HepG2 (cell line): ENCODE data around the gene CPNE5. TPM values are rescaled to one million over a fixed set of nuclear protein-coding genes. Genes with fewer than 3 reads are reported as not detected.

Source experiments
- BRCA1 ChIP-seq: sonication (generic); formaldehyde crosslinking; IDR thresholded peaks from 2 replicates; pipeline ENCODE4 v1.4.0; 2020; ENCODE audit warnings: missing genetic modification reagents
- GLI4 ChIP-seq: sonication (generic); formaldehyde crosslinking; IDR thresholded peaks from 2 replicates; pipeline ENCODE4 v1.5.1; 2020; ENCODE audit warnings: missing genetic modification reagents, mild to moderate bottlenecking, moderate library complexity, borderline replicate concordance
- HIC2 ChIP-seq: sonication (generic); formaldehyde crosslinking; IDR thresholded peaks from 2 replicates; pipeline ENCODE4 v1.9.0; 2022; ENCODE audit warnings: low read depth, missing genetic modification reagents
- HNRNPL ChIP-seq: fragments of 200-400 bp; formaldehyde crosslinking; IDR thresholded peaks from 2 replicates; pipeline ENCODE4 v1.6.1; 2017; ENCODE audit warnings: mild to moderate bottlenecking, low read depth, low read length
- KDM3A ChIP-seq: IDR thresholded peaks from 2 replicates; pipeline ENCODE4 v1.6.1; 2018; ENCODE audit warnings: low read depth, missing compliant biosample characterization
- KDM5B ChIP-seq: sonication (generic); formaldehyde crosslinking; IDR thresholded peaks from 2 replicates; pipeline ENCODE4 v1.4.0; 2020; ENCODE audit warnings: missing genetic modification reagents, mild to moderate bottlenecking, borderline replicate concordance
- MIER3 ChIP-seq: IDR thresholded peaks from 2 replicates; pipeline ENCODE4 v1.6.1; 2016; ENCODE audit warnings: missing compliant biosample characterization, borderline replicate concordance
- ZNF224 ChIP-seq: sonication (generic); formaldehyde crosslinking; IDR thresholded peaks from 2 replicates; pipeline ENCODE4 v1.5.0; 2020; ENCODE audit warnings: mild to moderate bottlenecking, missing genetic modification reagents
- ZNF263 ChIP-seq: sonication (generic); formaldehyde crosslinking; IDR thresholded peaks from 2 replicates; pipeline ENCODE4 v1.4.0; 2020; ENCODE audit warnings: missing genetic modification reagents
- ZNF567 ChIP-seq: sonication (generic); formaldehyde crosslinking; IDR thresholded peaks from 2 replicates; pipeline ENCODE4 v1.8.1; 2023; ENCODE audit warnings: mild to moderate bottlenecking, missing genetic modification reagents, borderline replicate concordance
- ZNF709 ChIP-seq: sonication (generic); formaldehyde crosslinking; IDR thresholded peaks from 2 replicates; pipeline ENCODE4 v1.5.0; 2020; ENCODE audit warnings: mild to moderate bottlenecking, missing genetic modification reagents
- polyA plus RNA-seq, 8 experiments: library from polyadenylated mRNA; depleted of rRNA in 3 of 8; stranded (reverse) in 7 of 8; unstranded in 1 of 8; fragments of >200 nt; fragmentation: Illumina TruSeq in 4 of 8; extraction: Trizol in 4 of 8; gene quantifications; 2 replicates each; pipeline versions ENCODE4 v1.2.1 to v1.2.3, GENCODE V29; 2011 to 2016; ENCODE audit warnings: low read depth in 4 of 8, missing spikeins in 1 of 8, mixed read lengths in 1 of 8; ENCODE audit not compliant: insufficient read depth in 1 of 8
- total RNA-seq, 5 experiments: library from RNA; depleted of rRNA; stranded (reverse); fragments of >200 nt; fragmentation: Illumina TruSeq; extraction: Trizol; gene quantifications; 2 replicates each; pipeline ENCODE4 v1.2.3, GENCODE V29; 2016; ENCODE audit warnings: low read depth in 1 of 5
- TF ChIP-seq, protein P1 (sequence below): sonication (generic); formaldehyde crosslinking; IDR thresholded peaks from 2 replicates; pipeline ENCODE4 v1.9.0; 2021; ENCODE audit warnings: missing genetic modification reagents, borderline replicate concordance
- TF ChIP-seq, protein P2 (sequence below): IDR thresholded peaks from 2 replicates; pipeline ENCODE4 v1.6.1; 2018; ENCODE audit warnings: missing genetic modification reagents
- TF ChIP-seq, protein P3 (sequence below): IDR thresholded peaks from 2 replicates; pipeline ENCODE4 v1.6.1; 2016; ENCODE audit warnings: low read depth, borderline replicate concordance
- TF ChIP-seq, protein P4 (sequence below): sonication (generic); formaldehyde crosslinking; IDR thresholded peaks from 2 replicates; pipeline ENCODE4; 2020; ENCODE audit warnings: missing genetic modification reagents, mild to moderate bottlenecking, borderline replicate concordance

The CPNE5 gene
- total and polyA plus RNA-seq, 2 of the 13 experiments (the other 11 are each of a cell fraction or from before 2014, with no cell fraction given): 0.16 TPM; not detected in 1

DNA sequence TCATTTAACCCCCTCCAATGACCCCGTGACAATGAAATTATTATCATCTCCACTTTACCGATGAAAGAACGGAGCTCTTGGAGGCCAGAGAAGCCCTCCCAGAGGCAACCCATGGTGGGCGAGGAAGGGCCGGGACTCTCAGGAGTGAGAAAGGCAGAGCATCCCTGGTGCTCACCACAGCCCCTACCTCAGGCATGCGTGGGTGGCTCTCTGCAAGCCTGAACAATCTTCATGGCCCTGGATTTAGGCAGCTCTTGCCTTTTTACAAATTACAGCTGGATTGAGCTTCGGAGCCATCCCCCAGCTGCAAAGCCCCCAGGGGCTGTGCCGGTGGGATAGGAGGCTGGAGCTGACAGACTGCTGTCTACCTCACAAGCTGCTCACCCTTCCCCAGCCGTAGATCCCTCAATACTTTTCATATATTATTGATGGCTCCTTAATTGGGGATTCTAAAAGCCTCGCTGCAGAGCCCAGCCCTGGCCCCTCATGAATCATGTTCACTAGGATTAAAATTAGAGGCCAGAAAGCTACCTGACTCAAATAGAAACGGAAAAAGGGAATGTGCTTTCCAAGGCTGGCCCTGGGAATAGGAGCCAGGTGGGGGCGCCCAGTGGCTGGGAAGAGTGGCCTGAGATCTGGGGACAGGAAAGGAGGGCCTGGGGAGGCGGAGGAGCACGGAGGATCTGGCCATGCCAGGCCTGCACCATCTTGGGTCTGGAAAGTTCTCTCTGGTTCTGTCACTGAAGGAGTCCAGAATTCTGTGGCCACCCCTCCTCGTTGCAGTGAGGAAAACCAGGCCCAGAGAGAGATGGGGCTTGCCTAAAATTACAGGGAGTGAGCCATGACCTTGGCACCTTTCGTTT, 29.1 kb downstream of the CPNE5 start (continued):
- TF ChIP-seq HNRNPL (no peak), ZNF567 (CRISPR knock-in tag) (peak; percentile 76; the same call in 1 of the 2 replicates), ZNF224 (CRISPR knock-in tag) (peak; percentile 51; the same call in 1 of the 2 replicates), ZNF709 (CRISPR knock-in tag) (no peak), MIER3 (CRISPR knock-in tag) (peak; percentile 40; the same call in 1 of the 2 replicates), ZNF263 (CRISPR knock-in tag) (peak; percentile 95), BRCA1 (no peak), KDM3A (0 out of 2 replicates have a peak, but pooled peaks have one; percentile 32), HIC2 (0 out of 2 replicates have a peak, but pooled peaks have one; percentile 36), GLI4 (no peak), KDM5B (CRISPR knock-in tag) (peak; percentile 66; the same call in 1 of the 2 replicates)
- TF ChIP-seq, protein P1, sequence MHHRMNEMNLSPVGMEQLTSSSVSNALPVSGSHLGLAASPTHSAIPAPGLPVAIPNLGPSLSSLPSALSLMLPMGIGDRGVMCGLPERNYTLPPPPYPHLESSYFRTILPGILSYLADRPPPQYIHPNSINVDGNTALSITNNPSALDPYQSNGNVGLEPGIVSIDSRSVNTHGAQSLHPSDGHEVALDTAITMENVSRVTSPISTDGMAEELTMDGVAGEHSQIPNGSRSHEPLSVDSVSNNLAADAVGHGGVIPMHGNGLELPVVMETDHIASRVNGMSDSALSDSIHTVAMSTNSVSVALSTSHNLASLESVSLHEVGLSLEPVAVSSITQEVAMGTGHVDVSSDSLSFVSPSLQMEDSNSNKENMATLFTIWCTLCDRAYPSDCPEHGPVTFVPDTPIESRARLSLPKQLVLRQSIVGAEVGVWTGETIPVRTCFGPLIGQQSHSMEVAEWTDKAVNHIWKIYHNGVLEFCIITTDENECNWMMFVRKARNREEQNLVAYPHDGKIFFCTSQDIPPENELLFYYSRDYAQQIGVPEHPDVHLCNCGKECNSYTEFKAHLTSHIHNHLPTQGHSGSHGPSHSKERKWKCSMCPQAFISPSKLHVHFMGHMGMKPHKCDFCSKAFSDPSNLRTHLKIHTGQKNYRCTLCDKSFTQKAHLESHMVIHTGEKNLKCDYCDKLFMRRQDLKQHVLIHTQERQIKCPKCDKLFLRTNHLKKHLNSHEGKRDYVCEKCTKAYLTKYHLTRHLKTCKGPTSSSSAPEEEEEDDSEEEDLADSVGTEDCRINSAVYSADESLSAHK (CRISPR knock-in tag): no peak
- TF ChIP-seq, protein P2, sequence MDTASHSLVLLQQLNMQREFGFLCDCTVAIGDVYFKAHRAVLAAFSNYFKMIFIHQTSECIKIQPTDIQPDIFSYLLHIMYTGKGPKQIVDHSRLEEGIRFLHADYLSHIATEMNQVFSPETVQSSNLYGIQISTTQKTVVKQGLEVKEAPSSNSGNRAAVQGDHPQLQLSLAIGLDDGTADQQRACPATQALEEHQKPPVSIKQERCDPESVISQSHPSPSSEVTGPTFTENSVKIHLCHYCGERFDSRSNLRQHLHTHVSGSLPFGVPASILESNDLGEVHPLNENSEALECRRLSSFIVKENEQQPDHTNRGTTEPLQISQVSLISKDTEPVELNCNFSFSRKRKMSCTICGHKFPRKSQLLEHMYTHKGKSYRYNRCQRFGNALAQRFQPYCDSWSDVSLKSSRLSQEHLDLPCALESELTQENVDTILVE (CRISPR knock-in tag): 0 out of 2 replicates have a peak, but pooled peaks have one; percentile 47
- TF ChIP-seq, protein P3, sequence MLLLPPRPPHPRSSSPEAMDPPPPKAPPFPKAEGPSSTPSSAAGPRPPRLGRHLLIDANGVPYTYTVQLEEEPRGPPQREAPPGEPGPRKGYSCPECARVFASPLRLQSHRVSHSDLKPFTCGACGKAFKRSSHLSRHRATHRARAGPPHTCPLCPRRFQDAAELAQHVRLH (CRISPR knock-in tag): 0 out of 2 replicates have a peak, but pooled peaks have one; percentile 22
- TF ChIP-seq, protein P4, sequence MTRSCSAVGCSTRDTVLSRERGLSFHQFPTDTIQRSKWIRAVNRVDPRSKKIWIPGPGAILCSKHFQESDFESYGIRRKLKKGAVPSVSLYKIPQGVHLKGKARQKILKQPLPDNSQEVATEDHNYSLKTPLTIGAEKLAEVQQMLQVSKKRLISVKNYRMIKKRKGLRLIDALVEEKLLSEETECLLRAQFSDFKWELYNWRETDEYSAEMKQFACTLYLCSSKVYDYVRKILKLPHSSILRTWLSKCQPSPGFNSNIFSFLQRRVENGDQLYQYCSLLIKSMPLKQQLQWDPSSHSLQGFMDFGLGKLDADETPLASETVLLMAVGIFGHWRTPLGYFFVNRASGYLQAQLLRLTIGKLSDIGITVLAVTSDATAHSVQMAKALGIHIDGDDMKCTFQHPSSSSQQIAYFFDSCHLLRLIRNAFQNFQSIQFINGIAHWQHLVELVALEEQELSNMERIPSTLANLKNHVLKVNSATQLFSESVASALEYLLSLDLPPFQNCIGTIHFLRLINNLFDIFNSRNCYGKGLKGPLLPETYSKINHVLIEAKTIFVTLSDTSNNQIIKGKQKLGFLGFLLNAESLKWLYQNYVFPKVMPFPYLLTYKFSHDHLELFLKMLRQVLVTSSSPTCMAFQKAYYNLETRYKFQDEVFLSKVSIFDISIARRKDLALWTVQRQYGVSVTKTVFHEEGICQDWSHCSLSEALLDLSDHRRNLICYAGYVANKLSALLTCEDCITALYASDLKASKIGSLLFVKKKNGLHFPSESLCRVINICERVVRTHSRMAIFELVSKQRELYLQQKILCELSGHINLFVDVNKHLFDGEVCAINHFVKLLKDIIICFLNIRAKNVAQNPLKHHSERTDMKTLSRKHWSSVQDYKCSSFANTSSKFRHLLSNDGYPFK (CRISPR knock-in tag): no peak
